ENCODE data around the gene LDLRAD4. TPM values are rescaled to one million over a fixed set of nuclear protein-coding genes. Genes with fewer than 3 reads are reported as not detected.

Gene LDLRAD4
- total and polyA plus RNA-seq, 2 experiments from 2014 or later, result 0.73 to 1.9 TPM

GRCh38 chr18:13492314-13492713, 273.8 kb downstream of the LDLRAD4 start:
- no peaks in the 10 kb centered on the region; the same call in 2 of the 3 replicates for H3K9me3 Mint-ChIP-seq
- peaks cover 15% of the 10 kb centered on the region for H3K4me1 Mint-ChIP-seq
- no peak overlapping the region for H2AFZ ChIP-seq
- H3K4me3 Mint-ChIP-seq, result no peak overlapping the region
- no peak for TF ChIP-seq STAT1 (IDR thresholded peaks at IDR 0.05; ENCODE audit: unreplicated experiment)
- no peak for TF ChIP-seq JUNB (IDR thresholded peaks at IDR 0.05; ENCODE audit: unreplicated experiment)
- H3K27ac Mint-ChIP-seq, result no peak overlapping the region
- H3K36me3 ChIP-seq (ENCODE audit: insufficient read depth), result no peaks in the 10 kb centered on the region
- H3K27me3 ChIP-seq (ENCODE audit: insufficient read depth), result no peaks in the 10 kb centered on the region
- no peaks in the 10 kb centered on the region for H3F3A ChIP-seq (replicated peaks; ENCODE audit: low read depth)
- no peaks in the 10 kb centered on the region; the same call in 2 of the 3 replicates for H3K36me3 Mint-ChIP-seq (ENCODE audit: low read depth)
- H3K4me3 ChIP-seq, result no peak overlapping the region
- no peaks in the 10 kb centered on the region for H3K9me2 ChIP-seq (ENCODE audit: insufficient read depth)
- peaks cover 12% of the 10 kb centered on the region for H3K27me3 Mint-ChIP-seq (ENCODE audit: insufficient read depth, low read depth, poor library complexity)
- H3K79me2 ChIP-seq (replicated peaks; ENCODE audit: insufficient read depth), result no peaks in the 10 kb centered on the region
- no peak overlapping the region for H3K4me2 ChIP-seq
- H3K4me1 ChIP-seq (ENCODE audit: insufficient read depth), result peaks cover 19% of the 10 kb centered on the region; the same call in 1 of the 2 replicates
- DNase-seq (ENCODE audit: low spot score) (no peak), ATAC-seq (no peak)
- H4K20me1 ChIP-seq (replicated peaks; ENCODE audit: insufficient read depth), result no peaks in the 10 kb centered on the region
- H3K27ac ChIP-seq (ENCODE audit: low read depth), result no peak overlapping the region

DNA sequence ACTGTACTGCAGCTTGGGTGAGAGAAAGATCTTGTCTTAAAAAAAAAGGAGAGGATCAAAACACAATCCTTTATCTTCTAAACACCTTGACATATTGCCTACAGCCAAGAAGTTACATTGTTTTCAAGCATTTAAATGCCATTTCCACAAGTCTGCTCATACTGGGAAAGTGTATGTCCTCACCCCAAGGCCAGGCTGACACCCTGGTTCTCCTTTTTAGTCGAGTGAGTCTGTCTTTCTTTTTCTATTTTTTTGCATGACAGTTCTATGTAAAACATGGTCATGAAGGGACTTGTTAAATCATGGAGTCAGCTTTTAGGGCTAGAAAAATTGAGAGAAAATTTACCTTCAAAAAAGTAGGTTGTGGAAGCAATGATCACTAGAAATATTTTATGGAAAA, 274.5 kb downstream of the LDLRAD4 start:
- H3K4me3 ChIP-seq, result no peak overlapping the region
- H3K36me3 ChIP-seq (ENCODE audit: insufficient read depth), result no peaks in the 10 kb centered on the region
- peaks cover 4% of the 10 kb centered on the region; the same call in 2 of the 3 replicates for H3K36me3 Mint-ChIP-seq (ENCODE audit: low read depth)
- ATAC-seq (no peak), DNase-seq (ENCODE audit: low spot score) (no peak)
- H3K9me3 Mint-ChIP-seq, result peaks cover under 1% of the 10 kb centered on the region; the same call in 2 of the 3 replicates
- no peaks in the 10 kb centered on the region for H3K27me3 ChIP-seq (ENCODE audit: insufficient read depth)
- H2AFZ ChIP-seq, result no peak overlapping the region
- no peaks in the 10 kb centered on the region for H3F3A ChIP-seq (replicated peaks; ENCODE audit: low read depth)
- no peak overlapping the region for H3K4me2 ChIP-seq
- no peak overlapping the region for H3K27ac Mint-ChIP-seq
- peaks cover 10% of the 10 kb centered on the region for H3K4me1 Mint-ChIP-seq
- TF ChIP-seq JUNB (IDR thresholded peaks at IDR 0.05; ENCODE audit: unreplicated experiment) (no peak), CREB1 (CRISPR knock-in tag; IDR thresholded peaks at IDR 0.05; ENCODE audit: low read depth) (no peak), REST (IDR thresholded peaks at IDR 0.05; ENCODE audit: unreplicated experiment) (no peak), ZNF114 (CRISPR knock-in tag; IDR thresholded peaks at IDR 0.05) (no peak), ZNF331 (CRISPR knock-in tag; IDR thresholded peaks at IDR 0.05; ENCODE audit: low read depth) (no peak), EZH2phosphoT487 (IDR thresholded peaks at IDR 0.05; ENCODE audit: unreplicated experiment) (no peak), CTCF (conservative IDR thresholded peaks at IDR 0.05; ENCODE audit: low read depth in 2 of 2) (no peak)
- TF ChIP-seq, protein P1, sequence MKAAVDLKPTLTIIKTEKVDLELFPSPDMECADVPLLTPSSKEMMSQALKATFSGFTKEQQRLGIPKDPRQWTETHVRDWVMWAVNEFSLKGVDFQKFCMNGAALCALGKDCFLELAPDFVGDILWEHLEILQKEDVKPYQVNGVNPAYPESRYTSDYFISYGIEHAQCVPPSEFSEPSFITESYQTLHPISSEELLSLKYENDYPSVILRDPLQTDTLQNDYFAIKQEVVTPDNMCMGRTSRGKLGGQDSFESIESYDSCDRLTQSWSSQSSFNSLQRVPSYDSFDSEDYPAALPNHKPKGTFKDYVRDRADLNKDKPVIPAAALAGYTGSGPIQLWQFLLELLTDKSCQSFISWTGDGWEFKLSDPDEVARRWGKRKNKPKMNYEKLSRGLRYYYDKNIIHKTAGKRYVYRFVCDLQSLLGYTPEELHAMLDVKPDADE (IDR thresholded peaks at IDR 0.05), result no peak
- no peak overlapping the region for H3K27ac ChIP-seq (ENCODE audit: low read depth)
- no peaks in the 10 kb centered on the region for H3K79me2 ChIP-seq (replicated peaks; ENCODE audit: insufficient read depth)
- H3K27me3 Mint-ChIP-seq (ENCODE audit: insufficient read depth, low read depth, poor library complexity), result peaks cover 8% of the 10 kb centered on the region
- no peak overlapping the region for H3K4me3 Mint-ChIP-seq
- no peaks in the 10 kb centered on the region for H4K20me1 ChIP-seq (replicated peaks; ENCODE audit: insufficient read depth)
- H3K4me1 ChIP-seq (ENCODE audit: insufficient read depth), result peaks cover 16% of the 10 kb centered on the region; the same call in 1 of the 2 replicates
- no peaks in the 10 kb centered on the region for H3K9me2 ChIP-seq (ENCODE audit: insufficient read depth)

All from GM23338 (cell line).